Body of pancreas (tissue), 4 donors: Measurements from ENCODE around the gene MRPL36.

ENCODE experiments used
- POLR2A ChIP-seq, 3 donors: fragments of 450-650 bp; IDR thresholded peaks; one replicate each; pipeline ENCODE4 v1.6.1; 2016; ENCODE audit warnings: antibody characterized with exemption in 3 of 3, mild to moderate bottlenecking in 2 of 3
- TF ChIP-seq, protein P1 (sequence below), 7 experiments: fragments of 450-650 bp in 4 of 7; fragments of 200-600 bp in 3 of 7; sonication (generic) in 3 of 7; IDR thresholded peaks; one replicate each; pipeline ENCODE4 v1.5.1; 2016 to 2019; ENCODE audit warnings: antibody characterized with exemption in 7 of 7

DNA sequence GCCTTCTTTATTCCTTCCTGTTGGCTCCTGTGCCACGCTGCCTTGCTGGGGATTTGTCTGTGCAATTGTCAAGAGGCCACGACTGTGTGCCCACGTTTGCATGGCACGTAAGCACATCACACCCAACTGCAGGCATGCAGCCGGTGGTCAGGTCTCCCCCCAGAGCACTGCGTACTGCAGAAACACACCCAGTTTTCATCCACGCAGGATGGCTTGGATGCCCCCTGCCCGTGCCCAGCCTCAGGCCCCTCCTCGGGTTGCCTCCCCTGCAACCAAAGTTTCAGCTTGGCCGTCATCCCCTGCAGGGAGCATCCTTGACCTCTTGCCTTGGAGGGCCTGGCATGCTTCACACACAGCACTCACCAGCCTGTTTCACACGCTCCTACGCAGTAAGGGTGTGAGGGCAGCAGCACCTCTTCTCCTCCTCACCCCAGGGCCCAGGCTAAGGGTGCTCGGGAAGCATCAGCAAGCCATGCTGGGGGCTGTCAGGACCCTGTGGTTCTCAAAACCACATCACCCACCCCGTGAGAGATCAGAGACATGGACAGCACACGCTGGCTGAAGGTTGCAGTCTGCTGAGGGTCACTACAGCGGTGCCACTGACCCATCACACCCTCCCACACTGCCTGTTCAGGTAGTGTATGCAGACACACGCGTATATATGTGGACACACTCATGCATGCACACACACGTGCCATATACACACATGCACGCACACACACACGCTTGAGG lies 3.1 kb downstream of the MRPL36 start:
- TF ChIP-seq, protein P1, sequence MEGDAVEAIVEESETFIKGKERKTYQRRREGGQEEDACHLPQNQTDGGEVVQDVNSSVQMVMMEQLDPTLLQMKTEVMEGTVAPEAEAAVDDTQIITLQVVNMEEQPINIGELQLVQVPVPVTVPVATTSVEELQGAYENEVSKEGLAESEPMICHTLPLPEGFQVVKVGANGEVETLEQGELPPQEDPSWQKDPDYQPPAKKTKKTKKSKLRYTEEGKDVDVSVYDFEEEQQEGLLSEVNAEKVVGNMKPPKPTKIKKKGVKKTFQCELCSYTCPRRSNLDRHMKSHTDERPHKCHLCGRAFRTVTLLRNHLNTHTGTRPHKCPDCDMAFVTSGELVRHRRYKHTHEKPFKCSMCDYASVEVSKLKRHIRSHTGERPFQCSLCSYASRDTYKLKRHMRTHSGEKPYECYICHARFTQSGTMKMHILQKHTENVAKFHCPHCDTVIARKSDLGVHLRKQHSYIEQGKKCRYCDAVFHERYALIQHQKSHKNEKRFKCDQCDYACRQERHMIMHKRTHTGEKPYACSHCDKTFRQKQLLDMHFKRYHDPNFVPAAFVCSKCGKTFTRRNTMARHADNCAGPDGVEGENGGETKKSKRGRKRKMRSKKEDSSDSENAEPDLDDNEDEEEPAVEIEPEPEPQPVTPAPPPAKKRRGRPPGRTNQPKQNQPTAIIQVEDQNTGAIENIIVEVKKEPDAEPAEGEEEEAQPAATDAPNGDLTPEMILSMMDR (IDR thresholded peaks at IDR 0.05): no peak
- TF ChIP-seq POLR2A (IDR thresholded peaks at IDR 0.05): no peak
